Prostate gland (tissue), 2 donors: Measurements from ENCODE around the gene NABP2. TPM values are rescaled to one million over a fixed set of nuclear protein-coding genes. Genes with fewer than 3 reads are reported as not detected.

Experiments
- DNase-seq: peaks from one replicate; pipeline ENCODE4 v3.0.0-alpha.2; 2019; ENCODE audit warnings: low spot score
- H3K27ac ChIP-seq, 2 donors: fragments of 200-600 bp; sonication (generic); 2 replicates each; pipeline ENCODE4 v1.5.1; 2017 to 2019
- H3K27me3 ChIP-seq: fragments of 200-600 bp; sonication (generic); replicated peaks from 2 replicates; pipeline ENCODE4 v1.5.1; 2019; ENCODE audit not compliant: insufficient read depth
- H3K36me3 ChIP-seq, 2 donors: fragments of 200-600 bp; sonication (generic); 1 replicate in 1 of 2; 2 replicates in 1 of 2; pipeline versions ENCODE4 v1.5.1 to v1.8.1; 2017 to 2019
- H3K4me1 ChIP-seq: fragments of 200-600 bp; sonication (generic); replicated peaks from 2 replicates; pipeline ENCODE4 v1.5.1; 2019
- H3K4me3 ChIP-seq, 2 donors: fragments of 200-600 bp; sonication (generic); 2 replicates each; pipeline ENCODE4 v1.5.1; 2017 to 2019
- H3K9me3 ChIP-seq: fragments of 200-600 bp; sonication (generic); 2 replicates; pipeline ENCODE4 v1.5.1; 2017
- POLR2A ChIP-seq: fragments of 450-650 bp; IDR thresholded peaks from one replicate; pipeline ENCODE4 v1.6.1; 2016; ENCODE audit warnings: antibody characterized with exemption, mild to moderate bottlenecking
- POLR2AphosphoS5 ChIP-seq: sonication (generic); formaldehyde crosslinking; IDR thresholded peaks from one replicate; pipeline ENCODE4 v1.6.1; 2017; ENCODE audit warnings: antibody characterized with exemption
- WGBS: methylation state at CpG from one replicate; pipeline ENCODE4 v1.1.5; 2018; 5-methylcytosine and 5-hydroxymethylcytosine counted together
- intact Hi-C: fragments of 100-400 bp; cut with DNase I; formaldehyde crosslinking; loops from one replicate; pipeline ENCODE4 v1.14.2; 2022
- total RNA-seq, 2 donors: library from RNA; depleted of rRNA; stranded (reverse); fragments of >200 nt; gene quantifications; one replicate each; pipeline ENCODE4 v1.1.0, GENCODE V29; 2016
- TF ChIP-seq, protein P1 (sequence below), 4 experiments: fragments of 200-600 bp in 2 of 4; fragments of 450-650 bp in 2 of 4; sonication (generic) in 2 of 4; IDR thresholded peaks; 1 replicate in 3 of 4; 2 replicates in 1 of 4; pipeline ENCODE4 v1.5.1; 2016 to 2019; ENCODE audit warnings: antibody characterized with exemption in 4 of 4, mild to moderate bottlenecking in 2 of 4, moderate library complexity in 2 of 4

Gene NABP2
- total RNA-seq, 2 donors from 2014 or later, result 21.4 to 33.2 TPM

DNA sequence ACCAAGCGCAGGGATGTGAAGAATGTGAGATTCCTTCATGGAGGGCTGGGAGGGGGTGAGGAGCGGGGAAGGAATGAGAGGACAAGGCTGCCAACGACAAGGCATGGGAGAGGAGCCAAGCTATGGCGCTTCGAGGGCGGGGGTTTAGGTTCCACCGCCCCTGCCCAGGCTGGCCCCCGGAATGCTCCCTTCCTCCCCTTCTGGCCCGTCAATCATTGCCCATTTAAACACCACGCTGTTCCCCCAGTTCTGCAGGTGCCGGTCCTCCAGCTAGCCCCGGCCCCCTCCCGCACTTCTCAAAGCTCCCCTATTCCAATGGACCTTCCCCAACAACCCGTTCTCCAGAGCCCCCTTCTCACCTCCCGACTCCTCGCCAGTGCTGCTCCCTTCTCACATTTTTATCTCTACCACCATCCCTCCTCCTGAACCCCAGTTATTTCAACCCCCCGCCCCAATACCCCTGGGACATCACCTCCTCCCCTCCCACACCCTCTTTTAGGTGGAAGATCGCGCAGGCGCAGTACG lies 2.8 kb upstream of the NABP2 start:
- H3K4me1 ChIP-seq, result no peaks in the 10 kb centered on the region
- DNase-seq, result peak; percentile 53

DNA sequence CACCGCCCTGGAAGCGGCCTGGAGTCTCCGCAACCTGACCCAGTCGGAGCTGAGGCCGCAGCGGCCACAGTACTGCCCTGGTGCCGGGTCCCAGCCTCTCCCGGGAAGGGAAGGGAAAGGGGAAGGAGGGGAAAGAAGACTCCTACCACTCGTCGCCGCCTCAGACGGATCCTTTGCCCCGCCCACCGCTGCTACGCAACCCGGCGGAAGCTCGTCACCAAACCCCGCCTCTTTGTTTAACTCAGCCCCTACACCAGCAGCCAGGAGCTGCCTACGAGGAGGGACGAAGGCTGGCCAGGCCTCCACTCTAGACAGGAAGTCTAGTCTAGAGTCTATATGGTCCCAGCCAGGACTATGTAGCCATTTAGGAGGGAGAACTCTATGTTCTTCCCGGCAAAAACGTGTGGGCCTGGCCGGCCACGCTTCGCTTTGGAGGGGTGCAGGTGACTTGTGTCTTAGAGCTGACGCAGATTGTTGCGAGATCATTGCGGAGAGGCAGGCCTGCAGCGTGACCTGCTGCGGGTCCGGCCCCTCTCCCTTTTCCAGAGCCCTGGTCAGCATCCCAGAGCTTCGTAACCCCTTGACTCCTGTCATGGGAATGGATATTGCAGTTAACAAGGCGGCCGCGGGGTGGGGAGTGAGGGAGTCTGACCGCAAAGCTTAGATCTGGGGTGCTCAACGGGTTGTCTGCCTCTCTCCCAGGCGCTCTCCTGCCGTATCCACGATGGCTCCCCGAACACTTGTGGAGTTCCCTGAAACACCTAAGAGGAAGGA lies 2.2 kb upstream of the NABP2 start, which contains the start of gene RNF41:
Gene RNF41 (minus strand): TSS at position 166 of the 774 bp plus-strand sequence. CDS start 7,875 bp downstream, outside the sequence.
- 1% methylated on average over 42 of the region's 42 CpGs for WGBS
- H3K27me3 ChIP-seq, result no peaks in the 10 kb centered on the region
- intact Hi-C loops, result no loop called here

More for the DNA sequence above, 2.8 kb upstream of the NABP2 start:
- H3K9me3 ChIP-seq, result no peaks in the 10 kb centered on the region
- H3K27me3 ChIP-seq, result no peaks in the 10 kb centered on the region
- H3K36me3 ChIP-seq, result no peaks in the 10 kb centered on the region
- peak overlapping the region; percentile 74 to 93 for H3K4me3 ChIP-seq
- WGBS, result 0% methylated on average over 21 of the region's 21 CpGs
- intact Hi-C loops, result no loop called here
- peak overlapping the region; percentile 99 for H3K27ac ChIP-seq
- TF ChIP-seq, protein P1, sequence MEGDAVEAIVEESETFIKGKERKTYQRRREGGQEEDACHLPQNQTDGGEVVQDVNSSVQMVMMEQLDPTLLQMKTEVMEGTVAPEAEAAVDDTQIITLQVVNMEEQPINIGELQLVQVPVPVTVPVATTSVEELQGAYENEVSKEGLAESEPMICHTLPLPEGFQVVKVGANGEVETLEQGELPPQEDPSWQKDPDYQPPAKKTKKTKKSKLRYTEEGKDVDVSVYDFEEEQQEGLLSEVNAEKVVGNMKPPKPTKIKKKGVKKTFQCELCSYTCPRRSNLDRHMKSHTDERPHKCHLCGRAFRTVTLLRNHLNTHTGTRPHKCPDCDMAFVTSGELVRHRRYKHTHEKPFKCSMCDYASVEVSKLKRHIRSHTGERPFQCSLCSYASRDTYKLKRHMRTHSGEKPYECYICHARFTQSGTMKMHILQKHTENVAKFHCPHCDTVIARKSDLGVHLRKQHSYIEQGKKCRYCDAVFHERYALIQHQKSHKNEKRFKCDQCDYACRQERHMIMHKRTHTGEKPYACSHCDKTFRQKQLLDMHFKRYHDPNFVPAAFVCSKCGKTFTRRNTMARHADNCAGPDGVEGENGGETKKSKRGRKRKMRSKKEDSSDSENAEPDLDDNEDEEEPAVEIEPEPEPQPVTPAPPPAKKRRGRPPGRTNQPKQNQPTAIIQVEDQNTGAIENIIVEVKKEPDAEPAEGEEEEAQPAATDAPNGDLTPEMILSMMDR (IDR thresholded peaks at IDR 0.05), result no peak
- TF ChIP-seq POLR2A (no peak), POLR2AphosphoS5 (no peak)

DNA sequence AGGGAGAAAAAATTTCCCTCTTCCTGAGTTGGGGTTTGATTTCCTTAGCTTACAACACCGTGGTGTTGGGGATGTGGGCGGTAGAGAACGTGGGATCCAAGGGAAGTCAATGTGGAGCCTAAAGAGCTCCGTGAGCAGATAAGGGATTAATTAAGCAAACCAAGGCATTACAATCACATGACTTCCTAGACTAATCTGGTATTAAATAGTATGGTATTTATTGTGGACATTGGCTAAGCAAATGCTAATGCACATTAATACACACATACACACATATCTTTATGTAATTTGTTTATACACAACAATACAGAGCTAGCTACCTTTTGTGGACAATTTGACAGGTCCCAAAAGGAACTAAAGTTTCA lies 1.6 kb upstream of the NABP2 start:
- intact Hi-C loops, result no loop called here
- Histone ChIP-seq H3K9me3 (no peaks in the 10 kb centered on the region), H3K27me3 (no peaks in the 10 kb centered on the region), H3K4me1 (no peaks in the 10 kb centered on the region), H3K4me3 (peak overlapping the region; percentile 74 to 93), H3K27ac (peak overlapping the region; percentile 99), H3K36me3 (no peaks in the 10 kb centered on the region)
- TF ChIP-seq, protein P1 (IDR thresholded peaks at IDR 0.05), result no peak
- no peak for TF ChIP-seq POLR2A
- no peak for TF ChIP-seq POLR2AphosphoS5
- 17% methylated on average over 4 of the region's 4 CpGs for WGBS
- DNase-seq, result no peak

More for the DNA sequence above, 2.2 kb upstream of the NABP2 start, which contains the start of gene RNF41:
- Histone ChIP-seq H3K4me3 (peak within 1 kb of the TSS; percentile 74 to 93), H3K9me3 (no peaks in the 10 kb centered on the region), H3K4me1 (no peaks in the 10 kb centered on the region), H3K36me3 (no peaks in the 10 kb centered on the region), H3K27ac (peak within 1 kb of the TSS; percentile 99)
- DNase-seq, result peak; percentile 98
- TF ChIP-seq, protein P1 (IDR thresholded peaks at IDR 0.05), result peak in 2 of 4 experiments; percentile 27 to 42
- TF ChIP-seq POLR2A (peak; percentile 99), POLR2AphosphoS5 (peak; percentile 100)

DNA sequence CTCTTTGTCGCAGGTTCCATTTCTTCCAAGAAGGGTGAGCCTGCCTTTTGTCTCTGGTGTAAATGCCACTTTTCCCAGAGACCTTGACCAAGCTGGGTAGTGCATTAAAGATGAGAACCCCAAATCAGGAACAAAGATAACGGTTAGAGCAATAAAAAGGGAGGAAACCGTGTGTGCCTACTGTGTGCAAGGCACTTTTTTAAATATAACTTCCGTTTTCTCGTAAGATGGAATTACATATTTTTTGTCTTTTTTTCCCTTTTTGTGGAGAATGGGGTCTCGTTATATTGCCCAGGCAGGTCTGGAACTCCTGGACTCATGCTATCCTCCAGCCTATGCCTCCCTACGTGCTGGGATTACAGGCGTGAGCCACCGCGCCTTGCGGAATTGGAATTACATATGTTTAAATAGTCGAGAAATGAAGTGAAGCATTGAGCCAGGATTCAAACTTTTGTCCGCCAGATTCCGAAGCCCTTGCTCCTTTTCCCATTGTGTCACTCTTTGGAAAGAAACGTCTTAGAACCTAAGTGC lies 506 bp upstream of the NABP2 start:
- no peaks in the 10 kb centered on the region for H3K9me3 ChIP-seq
- H3K4me1 ChIP-seq, result no peaks in the 10 kb centered on the region
- TF ChIP-seq, protein P1 (IDR thresholded peaks at IDR 0.05), result no peak
- TF ChIP-seq POLR2A (no peak), POLR2AphosphoS5 (no peak)
- no peak for DNase-seq
- no peaks in the 10 kb centered on the region for H3K36me3 ChIP-seq
- intact Hi-C loops, result loop anchor here (2.0 kb wide), 2 partner anchors 31 to 105 kb away; partner anchors contain the start of gene ZC3H10
- H3K4me3 ChIP-seq, result peak overlapping the region in 1 of 2 donors; percentile 47
- WGBS, result 30% methylated on average over 15 of the region's 15 CpGs
- H3K27ac ChIP-seq, result peak overlapping the region; percentile 75 to 99
- H3K27me3 ChIP-seq, result no peaks in the 10 kb centered on the region
